RWPE2 (cell line): ENCODE data around the gene TMCC1.

Experiments used
- ATAC-seq: fragments of 200-7000 bp; cut with Tn5 transposase; 3 replicates; pipeline ENCODE4 v1.9.1; 2021; ENCODE audit warnings: low read depth
- DNase-seq: peaks from one replicate; pipeline ENCODE4 v3.0.0-alpha.2; 2020; ENCODE audit warnings: low spot score
- H3K27ac ChIP-seq: fragments of 450-650 bp; 2 replicates; pipeline ENCODE4 v1.5.1; 2017; ENCODE audit warnings: mild to moderate bottlenecking; ENCODE audit not compliant: poor library complexity, severe bottlenecking
- H3K27me3 ChIP-seq: fragments of 250-450 bp; sonication (Bioruptor Pico); 2 replicates; pipeline ENCODE4 v1.5.1; 2021; ENCODE audit warnings: mild to moderate bottlenecking, moderate library complexity; ENCODE audit not compliant: insufficient read depth, poor library complexity, severe bottlenecking
- H3K36me3 ChIP-seq: fragments of 250-450 bp; sonication (Bioruptor Pico); 2 replicates; pipeline ENCODE4 v1.5.1; 2020; ENCODE audit warnings: low read depth, mild to moderate bottlenecking, moderate library complexity
- H3K4me1 ChIP-seq: fragments of 250-450 bp; sonication (Bioruptor Pico); 2 replicates; pipeline ENCODE4 v1.5.1; 2021; ENCODE audit warnings: mild to moderate bottlenecking, moderate library complexity; ENCODE audit not compliant: insufficient read depth, poor library complexity, severe bottlenecking
- H3K4me3 ChIP-seq: fragments of 250-450 bp; sonication (Bioruptor Pico); 2 replicates; pipeline ENCODE4 v1.5.1; 2021; ENCODE audit warnings: mild to moderate bottlenecking, moderate library complexity; ENCODE audit not compliant: severe bottlenecking
- H3K9me3 ChIP-seq: fragments of 250-450 bp; sonication (Bioruptor Pico); 2 replicates; pipeline ENCODE4 v1.5.1; 2021; ENCODE audit warnings: mild to moderate bottlenecking, moderate library complexity; ENCODE audit not compliant: severe bottlenecking
- CTCF ChIP-seq: fragments of 450-650 bp; IDR thresholded peaks from one replicate; pipeline ENCODE4 v1.5.1; 2017; ENCODE audit warnings: mild to moderate bottlenecking, moderate library complexity; ENCODE audit not compliant: poor library complexity, severe bottlenecking

Gene TMCC1

GRCh38 chr3:129635656-129636055 lies 257.9 kb downstream of the TMCC1 start:
- H3K27ac ChIP-seq = no peak overlapping the region
- no peak for TF ChIP-seq CTCF
- no peak overlapping the region for H3K4me3 ChIP-seq
- H3K36me3 ChIP-seq = no peaks in the 10 kb centered on the region
- no peaks in the 10 kb centered on the region for H3K9me3 ChIP-seq
- H3K27me3 ChIP-seq = no peaks in the 10 kb centered on the region
- DNase-seq = no peak
- no peaks in the 10 kb centered on the region for H3K4me1 ChIP-seq
- ATAC-seq = 0 out of 3 replicates have a peak, but pooled peaks have one; percentile 27

GRCh38 chr3:129633751-129634481 lies 259.6 kb downstream of the TMCC1 start:
- Histone ChIP-seq H3K9me3 (no peaks in the 10 kb centered on the region), H3K36me3 (no peaks in the 10 kb centered on the region), H3K27me3 (no peaks in the 10 kb centered on the region), H3K4me3 (no peak overlapping the region), H3K4me1 (no peaks in the 10 kb centered on the region), H3K27ac (no peak overlapping the region)
- DNase-seq (no peak), ATAC-seq (no peak)
- no peak for TF ChIP-seq CTCF

GRCh38 chr3:129632977-129633376 lies 260.5 kb downstream of the TMCC1 start:
- no peak overlapping the region for H3K4me3 ChIP-seq
- no peak for TF ChIP-seq CTCF
- H3K27me3 ChIP-seq = no peaks in the 10 kb centered on the region
- no peaks in the 10 kb centered on the region for H3K36me3 ChIP-seq
- no peak for ATAC-seq
- H3K9me3 ChIP-seq = no peaks in the 10 kb centered on the region
- no peak overlapping the region for H3K27ac ChIP-seq
- H3K4me1 ChIP-seq = peaks cover 4% of the 10 kb centered on the region
- DNase-seq = no peak

- no peak overlapping the region for H3K4me3 ChIP-seq
- DNase-seq (no peak), ATAC-seq (no peak)
- TF ChIP-seq CTCF = no peak
- H3K27me3 ChIP-seq = no peaks in the 10 kb centered on the region
- H3K27ac ChIP-seq = no peak overlapping the region
- H3K4me1 ChIP-seq = peaks cover 4% of the 10 kb centered on the region
- H3K9me3 ChIP-seq = no peaks in the 10 kb centered on the region
- H3K36me3 ChIP-seq = no peaks in the 10 kb centered on the region
These were observed 261.0 kb downstream of the TMCC1 start for GRCh38 chr3:129632556-129632955.

GRCh38 chr3:129632056-129632455 lies 261.5 kb downstream of the TMCC1 start:
- Histone ChIP-seq H3K9me3 (no peaks in the 10 kb centered on the region), H3K27me3 (no peaks in the 10 kb centered on the region), H3K4me1 (peaks cover 4% of the 10 kb centered on the region), H3K4me3 (no peak overlapping the region), H3K36me3 (no peaks in the 10 kb centered on the region), H3K27ac (no peak overlapping the region)
- ATAC-seq (no peak), DNase-seq (no peak)
- no peak for TF ChIP-seq CTCF
